ENCODE measurements around the gene COX19.

Gene COX19

GRCh38 chr7:921581-922333 lies 53.6 kb downstream of the COX19 start:
- TF ChIP-seq TARDBP (IDR thresholded peaks at IDR 0.05) (no peak), NFRKB (IDR thresholded peaks at IDR 0.05) (no peak), CTBP1 (IDR thresholded peaks at IDR 0.05; ENCODE audit: borderline replicate concordance) (no peak), SP1 (IDR thresholded peaks at IDR 0.05) (no peak), ARNT (IDR thresholded peaks at IDR 0.05) (no peak), L3MBTL2 (conservative IDR thresholded peaks at IDR 0.05) (no peak), ELF4 (IDR thresholded peaks at IDR 0.05) (no peak), SUZ12 (IDR thresholded peaks at IDR 0.05) (no peak), BHLHE40 (IDR thresholded peaks at IDR 0.05; ENCODE audit: borderline replicate concordance) (no peak), ZNF384 (IDR thresholded peaks at IDR 0.05) (no peak), FOXM1 (IDR thresholded peaks at IDR 0.05; ENCODE audit: borderline replicate concordance) (no peak), FOXK2 (IDR thresholded peaks at IDR 0.05) (no peak)
- TF ChIP-seq, protein P1, sequence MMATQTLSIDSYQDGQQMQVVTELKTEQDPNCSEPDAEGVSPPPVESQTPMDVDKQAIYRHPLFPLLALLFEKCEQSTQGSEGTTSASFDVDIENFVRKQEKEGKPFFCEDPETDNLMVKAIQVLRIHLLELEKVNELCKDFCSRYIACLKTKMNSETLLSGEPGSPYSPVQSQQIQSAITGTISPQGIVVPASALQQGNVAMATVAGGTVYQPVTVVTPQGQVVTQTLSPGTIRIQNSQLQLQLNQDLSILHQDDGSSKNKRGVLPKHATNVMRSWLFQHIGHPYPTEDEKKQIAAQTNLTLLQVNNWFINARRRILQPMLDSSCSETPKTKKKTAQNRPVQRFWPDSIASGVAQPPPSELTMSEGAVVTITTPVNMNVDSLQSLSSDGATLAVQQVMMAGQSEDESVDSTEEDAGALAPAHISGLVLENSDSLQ (IDR thresholded peaks at IDR 0.05): no peak
- ChIA-PET CTCF (no interaction called here), POLR2A (no interaction called here)
- no peak for DNase-seq (ENCODE audit: extremely low spot score)

DNA sequence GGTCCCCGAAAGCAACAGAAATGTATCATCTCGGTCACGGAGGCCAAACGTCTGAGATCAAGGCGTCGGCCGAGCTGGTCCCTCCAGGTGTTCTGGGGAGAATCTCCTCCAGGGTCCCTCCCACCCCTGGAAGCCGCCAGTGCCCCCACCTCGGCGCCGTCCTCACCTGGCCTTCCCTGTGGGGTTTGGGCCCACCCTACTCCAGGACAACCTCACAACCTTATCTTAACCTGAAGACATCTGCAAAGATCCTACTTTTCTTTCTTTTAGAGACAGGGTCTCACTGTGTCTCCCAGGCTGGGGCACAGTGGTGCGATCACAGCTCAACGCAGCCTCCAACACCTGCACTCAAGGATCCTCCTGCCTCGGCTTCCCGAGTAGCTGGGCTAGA lies 54.3 kb downstream of the COX19 start:
- ChIA-PET CTCF (no interaction called here), POLR2A (no interaction called here)
- DNase-seq (ENCODE audit: extremely low spot score): no peak
- TF ChIP-seq LEF1 (IDR thresholded peaks at IDR 0.05; ENCODE audit: borderline replicate concordance) (no peak), NFRKB (IDR thresholded peaks at IDR 0.05) (no peak), ARNT (IDR thresholded peaks at IDR 0.05) (no peak)

- ChIA-PET CTCF (no interaction called here), POLR2A (no interaction called here)
- DNase-seq (ENCODE audit: extremely low spot score): no peak
- TF ChIP-seq FOXM1 (IDR thresholded peaks at IDR 0.05; ENCODE audit: borderline replicate concordance) (no peak), ELF4 (IDR thresholded peaks at IDR 0.05) (no peak), HDGF (IDR thresholded peaks at IDR 0.05; ENCODE audit: borderline replicate concordance) (no peak), NFRKB (IDR thresholded peaks at IDR 0.05) (no peak), ZNF384 (IDR thresholded peaks at IDR 0.05) (no peak), LEF1 (IDR thresholded peaks at IDR 0.05; ENCODE audit: borderline replicate concordance) (no peak), ARNT (IDR thresholded peaks at IDR 0.05) (no peak), BHLHE40 (IDR thresholded peaks at IDR 0.05; ENCODE audit: borderline replicate concordance) (no peak), SUZ12 (IDR thresholded peaks at IDR 0.05) (no peak), CTBP1 (IDR thresholded peaks at IDR 0.05; ENCODE audit: borderline replicate concordance) (no peak)
- TF ChIP-seq, protein P1 (IDR thresholded peaks at IDR 0.05): no peak
Observed at GRCh38 chr7:920351-921070, 54.8 kb downstream of the COX19 start.

DNA sequence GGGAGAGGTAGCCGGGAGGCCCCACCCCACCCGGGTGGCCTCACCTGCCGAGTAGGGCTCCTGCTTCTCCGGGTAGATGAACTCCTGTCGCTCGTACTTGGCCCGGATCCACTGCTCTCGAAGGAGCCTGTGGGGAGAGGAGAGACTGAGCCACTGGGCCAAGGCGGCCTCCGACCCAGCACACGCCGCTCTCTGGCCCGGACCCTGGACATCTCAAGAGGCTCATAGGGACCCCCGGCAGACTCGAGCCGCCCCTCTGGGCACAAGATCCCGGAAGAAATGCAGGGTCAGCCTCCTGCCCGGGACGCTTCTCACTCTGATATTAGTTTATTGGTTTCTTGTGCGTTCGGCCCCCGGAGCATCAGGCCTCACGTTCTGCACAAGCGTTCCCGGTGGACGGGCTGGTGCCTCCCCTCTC lies 55.4 kb downstream of the COX19 start:
- TF ChIP-seq TARDBP (IDR thresholded peaks at IDR 0.05) (no peak), LEF1 (IDR thresholded peaks at IDR 0.05; ENCODE audit: borderline replicate concordance) (no peak), FOXA1 (IDR thresholded peaks at IDR 0.05) (no peak), L3MBTL2 (conservative IDR thresholded peaks at IDR 0.05) (no peak), ZNF384 (IDR thresholded peaks at IDR 0.05) (no peak), FOXM1 (IDR thresholded peaks at IDR 0.05; ENCODE audit: borderline replicate concordance) (no peak), FOXK2 (IDR thresholded peaks at IDR 0.05) (no peak), CTBP1 (IDR thresholded peaks at IDR 0.05; ENCODE audit: borderline replicate concordance) (no peak), ELF4 (IDR thresholded peaks at IDR 0.05) (no peak), SP1 (IDR thresholded peaks at IDR 0.05) (no peak), ARNT (IDR thresholded peaks at IDR 0.05) (no peak), HDGF (IDR thresholded peaks at IDR 0.05; ENCODE audit: borderline replicate concordance) (no peak), BHLHE40 (IDR thresholded peaks at IDR 0.05; ENCODE audit: borderline replicate concordance) (no peak), SUZ12 (IDR thresholded peaks at IDR 0.05) (no peak), NFRKB (IDR thresholded peaks at IDR 0.05) (no peak)
- TF ChIP-seq, protein P1 (IDR thresholded peaks at IDR 0.05): no peak
- DNase-seq (ENCODE audit: extremely low spot score): no peak
- ChIA-PET CTCF (no interaction called here), POLR2A (no interaction called here)

GRCh38 chr7:919114-919442 lies 56.3 kb downstream of the COX19 start:
- no peak for TF ChIP-seq L3MBTL2 (conservative IDR thresholded peaks at IDR 0.05)
- TF ChIP-seq, protein P1 (IDR thresholded peaks at IDR 0.05): no peak
- no peak for TF ChIP-seq NFRKB (IDR thresholded peaks at IDR 0.05)
- TF ChIP-seq FOXK2 (IDR thresholded peaks at IDR 0.05): no peak
- no peak for TF ChIP-seq LEF1 (IDR thresholded peaks at IDR 0.05; ENCODE audit: borderline replicate concordance)
- no peak for TF ChIP-seq HDGF (IDR thresholded peaks at IDR 0.05; ENCODE audit: borderline replicate concordance)
- TF ChIP-seq BHLHE40 (IDR thresholded peaks at IDR 0.05; ENCODE audit: borderline replicate concordance): no peak
- no peak for TF ChIP-seq SP1 (IDR thresholded peaks at IDR 0.05)
- no peak for TF ChIP-seq ARNT (IDR thresholded peaks at IDR 0.05)
- no peak for TF ChIP-seq ELF4 (IDR thresholded peaks at IDR 0.05)
- no peak for TF ChIP-seq CTBP1 (IDR thresholded peaks at IDR 0.05; ENCODE audit: borderline replicate concordance)
- no peak for TF ChIP-seq FOXM1 (IDR thresholded peaks at IDR 0.05; ENCODE audit: borderline replicate concordance)
- DNase-seq (ENCODE audit: extremely low spot score): no peak
- ChIA-PET POLR2A (no interaction called here), CTCF (no interaction called here)

Measured in HEK293T (cell line).